Mesendoderm (in vitro differentiated cells): ENCODE results near the gene COL1A2.

ENCODE experiments used
- DNase-seq: peaks from one replicate; pipeline ENCODE4 v3.0.0; 2013
- H2AK5ac ChIP-seq: 2 replicates; pipeline ENCODE4 v1.6.1; 2013; ENCODE audit warnings: low read length, inconsistent platforms
- H2BK120ac ChIP-seq: 2 replicates; pipeline ENCODE4 v1.6.1; 2013; ENCODE audit warnings: low read depth, mild to moderate bottlenecking, low read length, moderate library complexity, mixed read lengths
- H2BK15ac ChIP-seq: replicated peaks from 2 replicates; pipeline ENCODE4 v1.6.1; 2013; ENCODE audit warnings: low read depth, mild to moderate bottlenecking, moderate library complexity
- H2BK5ac ChIP-seq: 2 replicates; pipeline ENCODE4 v1.6.1; 2013; ENCODE audit warnings: low read length, inconsistent platforms
- H3K18ac ChIP-seq: 2 replicates; pipeline ENCODE4 v1.6.1; 2013; ENCODE audit warnings: mild to moderate bottlenecking, low read length, mixed read lengths
- H3K23ac ChIP-seq: one replicate; pipeline ENCODE4 v1.6.1; 2013; ENCODE audit warnings: low read length
- H3K27ac ChIP-seq: 2 replicates; pipeline ENCODE4 v1.5.1; 2013; ENCODE audit warnings: low read depth, mild to moderate bottlenecking, inconsistent platforms, low read length, moderate library complexity
- H3K27me3 ChIP-seq: 2 replicates; pipeline ENCODE4 v1.6.1; 2013; ENCODE audit warnings: low read length, control low read depth, mild to moderate bottlenecking, inconsistent platforms; ENCODE audit not compliant: insufficient read depth, poor library complexity
- H3K36me3 ChIP-seq: 2 replicates; pipeline ENCODE4 v1.6.1; 2013; ENCODE audit warnings: low read length, inconsistent platforms; ENCODE audit not compliant: control insufficient read depth, insufficient read depth
- H3K4ac ChIP-seq: one replicate; pipeline ENCODE4 v1.6.1; 2013; ENCODE audit warnings: low read depth, mild to moderate bottlenecking, low read length, moderate library complexity
- H3K4me1 ChIP-seq: 2 replicates; pipeline ENCODE4 v1.6.1; 2013; ENCODE audit warnings: low read depth, low read length, inconsistent platforms; ENCODE audit not compliant: control insufficient read depth
- H3K4me2 ChIP-seq: 2 replicates; pipeline ENCODE4 v1.6.1; 2013; ENCODE audit warnings: low read length
- H3K4me3 ChIP-seq: 2 replicates; pipeline ENCODE4 v1.5.1; 2013; ENCODE audit warnings: mild to moderate bottlenecking, low read length
- H3K56ac ChIP-seq: one replicate; pipeline ENCODE4 v1.6.1; 2013; ENCODE audit warnings: low read length
- H3K79me1 ChIP-seq: 2 replicates; pipeline ENCODE4 v1.6.1; 2013; ENCODE audit warnings: low read length, inconsistent platforms
- H3K79me2 ChIP-seq: 2 replicates; pipeline ENCODE4 v1.6.1; 2013; ENCODE audit warnings: mild to moderate bottlenecking, low read length; ENCODE audit not compliant: control insufficient read depth, insufficient read depth
- H3K9ac ChIP-seq: 2 replicates; pipeline ENCODE4 v1.6.1; 2013; ENCODE audit warnings: low read length, inconsistent platforms
- H4K5ac ChIP-seq: one replicate; pipeline ENCODE4 v1.6.1; 2013; ENCODE audit warnings: low read length
- H4K8ac ChIP-seq: one replicate; pipeline ENCODE4 v1.6.1; 2013; ENCODE audit warnings: low read depth, mild to moderate bottlenecking, control low read depth, low read length, moderate library complexity
- WGBS: extraction: QIAGEN DNeasy Blood & Tissue Kit; methylation state at CpG from one replicate; pipeline ENCODE4 v1.1.7; 2013; ENCODE audit warnings: low lambda C conversion rate, missing lambda C conversion rate; ENCODE audit not compliant: insufficient coverage; ENCODE audit errors: extremely low coverage; 5-methylcytosine and 5-hydroxymethylcytosine counted together

COL1A2 gene

DNA sequence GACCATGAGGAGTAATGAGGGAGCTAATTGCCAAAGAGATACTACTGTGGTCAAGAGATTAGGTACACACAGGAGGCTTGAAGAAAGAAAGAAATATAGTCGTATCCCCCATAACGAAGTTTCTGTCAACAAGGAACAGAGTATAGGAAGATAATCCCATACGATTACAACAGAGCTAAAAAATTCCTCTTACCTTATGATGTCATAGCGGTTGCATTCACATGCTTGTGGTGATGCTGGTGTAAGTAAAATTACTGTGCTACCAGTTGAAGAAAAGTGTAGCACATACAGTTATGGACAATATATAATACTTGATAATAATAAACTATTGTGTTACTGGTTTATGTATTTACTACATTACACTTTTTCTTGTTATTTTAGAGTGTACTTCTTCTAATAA is 63.3 kb downstream of the COL1A2 start:
- Histone ChIP-seq H2BK5ac (no peak overlapping the region), H2AK5ac (no peak overlapping the region), H3K4ac (no peak overlapping the region), H3K4me2 (no peak overlapping the region), H3K79me1 (no peaks in the 10 kb centered on the region), H3K56ac (no peak overlapping the region), H3K23ac (no peak overlapping the region), H3K27ac (no peak overlapping the region), H3K36me3 (no peaks in the 10 kb centered on the region), H3K4me3 (no peak overlapping the region), H3K79me2 (no peaks in the 10 kb centered on the region), H2BK120ac (no peak overlapping the region), H4K8ac (no peak overlapping the region), H3K4me1 (no peaks in the 10 kb centered on the region), H4K5ac (no peak overlapping the region), H3K18ac (no peak overlapping the region), H3K9ac (no peak overlapping the region), H3K27me3 (no peaks in the 10 kb centered on the region), H2BK15ac (no peak overlapping the region)
- no CpG with 5 or more reads among the region's 4 CpGs for WGBS
- DNase-seq, result no peak

DNA sequence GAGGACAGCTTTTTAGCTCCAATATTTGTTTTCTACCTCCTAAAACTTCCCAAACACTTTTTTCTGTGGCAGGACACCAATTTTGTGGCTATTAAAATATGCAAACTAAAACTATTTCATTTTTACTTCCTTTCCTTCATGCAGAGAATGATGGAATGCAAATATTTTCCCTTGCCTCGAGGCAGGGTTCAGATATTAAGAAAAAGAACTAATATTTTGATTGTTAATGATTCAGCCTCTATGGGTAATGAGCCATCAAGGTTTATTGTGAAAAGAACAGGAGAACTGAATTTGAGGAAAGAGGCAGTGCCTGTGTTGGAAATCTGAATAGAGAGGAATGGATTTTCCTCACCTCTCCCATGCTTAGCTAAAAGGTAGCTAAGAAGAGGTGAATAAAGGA is 71.8 kb downstream of the COL1A2 start:
- H3K79me2 ChIP-seq, result no peaks in the 10 kb centered on the region
- no peak overlapping the region for H4K5ac ChIP-seq
- no peak overlapping the region for H3K23ac ChIP-seq
- no peaks in the 10 kb centered on the region for H3K36me3 ChIP-seq
- no peak overlapping the region for H3K9ac ChIP-seq
- no peak for DNase-seq
- no peak overlapping the region for H2BK5ac ChIP-seq
- H3K4me2 ChIP-seq, result no peak overlapping the region
- H2BK15ac ChIP-seq, result no peak overlapping the region
- H3K27me3 ChIP-seq, result no peaks in the 10 kb centered on the region
- no peak overlapping the region for H4K8ac ChIP-seq
- H3K4me3 ChIP-seq, result no peak overlapping the region
- no peak overlapping the region for H3K4ac ChIP-seq
- H2BK120ac ChIP-seq, result no peak overlapping the region
- no peak overlapping the region for H3K18ac ChIP-seq
- no peaks in the 10 kb centered on the region for H3K4me1 ChIP-seq
- no CpG with 5 or more reads among the region's 1 CpG for WGBS
- no peak overlapping the region for H3K27ac ChIP-seq
- no peak overlapping the region for H2AK5ac ChIP-seq
- no peak overlapping the region for H3K56ac ChIP-seq
- H3K79me1 ChIP-seq, result no peaks in the 10 kb centered on the region

DNA sequence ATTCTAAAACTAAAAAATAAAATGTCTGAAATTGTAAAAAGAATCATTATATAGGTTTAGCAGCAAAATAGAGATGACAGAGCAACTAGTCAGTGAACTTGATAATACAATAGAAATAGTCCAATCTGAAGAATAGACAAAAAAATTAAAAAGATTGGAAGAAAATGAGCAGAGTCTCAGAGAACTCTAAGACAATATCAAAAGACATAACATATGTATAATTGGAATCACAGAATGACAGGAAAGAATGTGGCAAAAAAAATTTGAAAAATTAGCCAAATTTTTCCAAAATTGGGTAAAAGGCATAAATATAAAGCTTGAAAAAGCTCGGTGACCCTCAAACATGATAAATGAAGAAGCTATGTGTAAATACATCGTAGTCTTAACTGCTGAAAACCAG is 76.9 kb downstream of the COL1A2 start:
- H3K4ac ChIP-seq, result no peak overlapping the region
- no peak overlapping the region for H2BK15ac ChIP-seq
- H3K9ac ChIP-seq, result no peak overlapping the region
- H3K4me3 ChIP-seq, result no peak overlapping the region
- no peaks in the 10 kb centered on the region for H3K36me3 ChIP-seq
- no peaks in the 10 kb centered on the region for H3K79me2 ChIP-seq
- H3K23ac ChIP-seq, result no peak overlapping the region
- no peak overlapping the region for H2AK5ac ChIP-seq
- H3K27me3 ChIP-seq, result no peaks in the 10 kb centered on the region
- H3K27ac ChIP-seq, result no peak overlapping the region
- H4K5ac ChIP-seq, result no peak overlapping the region
- H2BK120ac ChIP-seq, result no peak overlapping the region
- no peaks in the 10 kb centered on the region for H3K79me1 ChIP-seq
- no CpG with 5 or more reads among the region's 2 CpGs for WGBS
- H3K4me1 ChIP-seq, result no peaks in the 10 kb centered on the region
- no peak for DNase-seq
- no peak overlapping the region for H2BK5ac ChIP-seq
- no peak overlapping the region for H3K18ac ChIP-seq
- H3K56ac ChIP-seq, result no peak overlapping the region
- H4K8ac ChIP-seq, result no peak overlapping the region
- no peak overlapping the region for H3K4me2 ChIP-seq

DNA sequence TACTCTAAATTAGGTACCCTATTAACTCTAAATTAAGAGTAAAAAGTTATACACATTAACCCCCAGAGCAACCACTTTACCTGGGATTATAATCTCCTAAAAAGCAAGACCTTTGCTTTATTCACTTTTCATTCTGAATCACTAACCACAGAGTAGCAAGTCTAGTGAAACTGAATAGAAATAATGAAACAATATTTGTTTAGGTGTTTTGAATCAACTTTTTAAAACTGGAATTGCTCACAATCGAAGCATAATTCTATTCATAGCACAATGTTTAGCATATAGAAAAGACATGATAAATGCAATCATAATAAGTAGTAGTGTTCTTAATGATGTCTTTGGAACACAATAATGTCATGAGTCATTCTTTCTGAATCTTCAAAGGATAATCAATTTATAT is 77.9 kb downstream of the COL1A2 start:
- no peak for DNase-seq
- H3K23ac ChIP-seq, result no peak overlapping the region

DNA sequence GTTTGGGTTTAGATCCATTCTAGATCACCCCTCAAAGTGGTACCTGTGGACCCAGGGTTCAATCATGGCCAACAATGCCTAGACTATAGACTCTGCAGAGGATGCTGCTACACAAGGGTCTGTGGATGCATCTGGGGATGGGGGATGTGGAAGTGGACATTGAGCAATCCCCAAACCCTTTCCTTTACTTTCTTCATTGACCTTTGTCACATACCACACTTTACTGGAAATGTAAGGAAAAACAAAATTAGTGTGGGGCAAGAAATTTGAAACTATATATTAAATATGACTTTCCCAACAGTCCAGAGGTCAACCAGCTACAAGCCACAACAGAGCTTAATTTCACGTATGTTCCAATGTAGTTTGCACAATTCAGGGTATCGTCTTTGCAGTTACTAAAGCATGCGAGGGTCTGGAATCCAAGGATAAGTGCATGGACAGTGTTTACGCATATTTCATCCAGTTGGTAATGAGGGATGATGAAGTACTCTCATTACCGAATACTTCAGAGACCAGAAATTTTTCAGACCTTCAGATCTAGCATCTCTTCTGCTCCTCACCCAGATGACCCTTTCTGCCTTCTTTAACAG is 81.7 kb downstream of the COL1A2 start:
- no peak overlapping the region for H3K56ac ChIP-seq
- no peak overlapping the region for H3K18ac ChIP-seq
- H4K8ac ChIP-seq, result no peak overlapping the region
- no peaks in the 10 kb centered on the region for H3K79me1 ChIP-seq
- H3K4me2 ChIP-seq, result no peak overlapping the region
- H3K79me2 ChIP-seq, result no peaks in the 10 kb centered on the region
- no peak overlapping the region for H3K23ac ChIP-seq
- no peak overlapping the region for H4K5ac ChIP-seq
- no peak overlapping the region for H3K9ac ChIP-seq
- no peak overlapping the region for H3K4ac ChIP-seq
- no CpG with 5 or more reads among the region's 5 CpGs for whole genome bisulfite sequencing
- H3K4me1 ChIP-seq, result no peaks in the 10 kb centered on the region
- H2BK15ac ChIP-seq, result no peak overlapping the region
- H3K27ac ChIP-seq, result no peak overlapping the region
- H2AK5ac ChIP-seq, result no peak overlapping the region
- H3K27me3 ChIP-seq, result no peaks in the 10 kb centered on the region
- no peak overlapping the region for H3K4me3 ChIP-seq
- DNase-seq, result no peak
- H2BK120ac ChIP-seq, result no peak overlapping the region
- H3K36me3 ChIP-seq, result no peaks in the 10 kb centered on the region
- no peak overlapping the region for H2BK5ac ChIP-seq

More for the DNA sequence above, 77.9 kb downstream of the COL1A2 start:
- Histone ChIP-seq H3K79me2 (no peaks in the 10 kb centered on the region), H2AK5ac (no peak overlapping the region), H3K27ac (no peak overlapping the region), H3K9ac (no peak overlapping the region), H2BK15ac (no peak overlapping the region), H3K18ac (no peak overlapping the region), H3K4ac (no peak overlapping the region), H4K8ac (no peak overlapping the region), H2BK120ac (no peak overlapping the region), H3K4me1 (no peaks in the 10 kb centered on the region), H3K56ac (no peak overlapping the region), H3K79me1 (no peaks in the 10 kb centered on the region), H4K5ac (no peak overlapping the region), H3K4me2 (no peak overlapping the region), H3K27me3 (no peaks in the 10 kb centered on the region), H3K4me3 (no peak overlapping the region), H3K36me3 (no peaks in the 10 kb centered on the region), H2BK5ac (no peak overlapping the region)
- no CpG with 5 or more reads among the region's 1 CpG for WGBS

DNA sequence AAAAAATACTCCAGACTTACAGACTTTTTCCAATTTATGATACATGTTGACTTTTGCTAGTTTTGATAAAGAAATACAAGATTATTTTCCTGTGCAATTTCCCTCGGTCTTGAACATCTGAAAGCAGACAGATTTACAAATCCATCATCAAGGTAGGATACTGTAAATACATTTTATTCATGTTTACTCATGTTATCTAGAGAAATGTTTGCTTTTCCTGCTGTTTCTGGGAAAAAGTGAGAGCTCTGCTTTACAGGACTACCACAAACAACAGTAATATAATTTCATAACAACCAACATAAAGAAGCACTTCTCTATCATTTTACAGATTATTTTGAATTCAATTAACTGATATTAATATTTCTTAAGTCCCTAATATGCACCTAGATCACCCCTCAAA is 83.2 kb downstream of the COL1A2 start:
- no peak overlapping the region for H3K4me3 ChIP-seq
- H3K18ac ChIP-seq, result no peak overlapping the region
- H3K56ac ChIP-seq, result no peak overlapping the region
- no peak overlapping the region for H4K8ac ChIP-seq
- H3K4ac ChIP-seq, result no peak overlapping the region
- no peak overlapping the region for H3K9ac ChIP-seq
- H3K4me2 ChIP-seq, result no peak overlapping the region
- WGBS, result no CpG with 5 or more reads among the region's 1 CpG
- no peak overlapping the region for H2BK120ac ChIP-seq
- H4K5ac ChIP-seq, result no peak overlapping the region
- H3K23ac ChIP-seq, result no peak overlapping the region
- no peak for DNase-seq
- H3K4me1 ChIP-seq, result no peaks in the 10 kb centered on the region
- H3K27me3 ChIP-seq, result no peaks in the 10 kb centered on the region
- H3K79me1 ChIP-seq, result no peaks in the 10 kb centered on the region
- H2BK15ac ChIP-seq, result no peak overlapping the region
- no peak overlapping the region for H2BK5ac ChIP-seq
- H3K36me3 ChIP-seq, result no peaks in the 10 kb centered on the region
- H3K27ac ChIP-seq, result no peak overlapping the region
- H3K79me2 ChIP-seq, result no peaks in the 10 kb centered on the region
- H2AK5ac ChIP-seq, result no peak overlapping the region
